ENCODE data around the gene ULBP3. TPM values are rescaled to one million over a fixed set of nuclear protein-coding genes. Genes with fewer than 3 reads are reported as not detected.

Gene ULBP3
- total and polyA plus RNA-seq, 2 of the 13 experiments (the other 11 are each of a cell fraction or from before 2014, with no cell fraction given) = 0.42 to 0.48 TPM

DNA sequence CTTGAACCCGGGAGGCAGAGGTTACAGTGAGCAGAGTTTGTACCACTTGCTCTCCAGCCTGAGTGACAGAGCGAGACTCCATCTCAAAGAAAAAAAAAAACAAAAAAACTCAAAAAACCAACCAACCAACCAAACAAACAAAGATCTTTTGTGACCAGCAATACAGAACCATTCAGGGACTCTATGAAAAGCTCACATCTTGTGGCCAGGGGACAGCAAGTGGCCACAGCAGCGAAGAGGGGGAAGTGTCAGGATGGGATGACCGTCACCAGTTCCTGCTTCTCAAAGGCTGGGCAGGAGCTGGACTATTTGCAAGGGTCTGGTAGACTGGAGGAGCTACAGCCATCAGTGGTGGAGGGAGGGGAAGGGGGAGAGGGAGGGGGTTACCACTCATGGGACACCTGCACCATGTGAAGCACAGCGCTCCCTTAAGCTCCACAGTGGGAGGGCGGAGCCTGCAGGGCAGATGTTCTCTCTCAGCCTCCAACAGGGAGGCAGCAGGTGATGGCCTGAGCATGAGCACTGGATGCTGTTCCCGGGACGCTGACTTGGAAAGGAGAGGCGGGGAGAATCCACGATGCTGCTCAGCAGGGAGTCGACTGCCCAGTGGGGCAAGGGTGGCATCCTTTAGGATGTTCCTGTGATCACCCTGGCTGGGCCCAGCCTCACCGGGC, 19.7 kb upstream of the ULBP3 start (continued):
- TF ChIP-seq PRDM10 (CRISPR knock-in tag; IDR thresholded peaks at IDR 0.05; ENCODE audit: low read depth) (no peak), ZNF713 (CRISPR knock-in tag; IDR thresholded peaks at IDR 0.05) (no peak), PHB2 (IDR thresholded peaks at IDR 0.05; ENCODE audit: partially characterized antibody) (no peak), MAF1 (CRISPR knock-in tag; IDR thresholded peaks at IDR 0.05; ENCODE audit: borderline replicate concordance) (no peak), ZNF850 (CRISPR knock-in tag; conservative IDR thresholded peaks at IDR 0.05) (no peak), ZNF460 (CRISPR knock-in tag; IDR thresholded peaks at IDR 0.05; ENCODE audit: borderline replicate concordance) (no peak), PTBP1 (IDR thresholded peaks at IDR 0.05; ENCODE audit: low read depth, low read length, poor library complexity, severe bottlenecking) (no peak)

DNA sequence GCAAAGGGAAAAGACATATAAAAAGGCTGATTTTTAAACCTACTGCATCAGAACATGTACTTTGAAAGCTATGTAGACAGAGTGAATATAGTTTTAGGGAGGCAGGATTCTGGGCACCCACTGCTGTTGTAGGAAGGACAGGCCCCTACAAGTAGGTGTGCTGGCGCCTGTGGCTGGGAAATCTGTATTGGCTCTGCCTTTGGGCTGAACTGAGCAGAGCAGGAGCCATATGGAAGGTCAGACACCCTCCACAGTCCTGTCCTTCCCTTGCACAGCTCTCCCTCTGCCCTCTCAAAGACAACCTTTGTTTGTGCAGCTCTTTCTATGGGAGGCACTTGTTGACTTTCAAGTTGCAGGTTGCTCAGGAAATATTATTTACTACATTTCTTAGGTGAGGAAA, 18.4 kb upstream of the ULBP3 start:
- ATAC-seq (no peak), FAIRE-seq (no peak), DNase-seq (ENCODE audit: low spot score) (no peak)
- Histone ChIP-seq H3K79me2 (ENCODE audit: insufficient read depth, low read length) (no peaks in the 10 kb centered on the region), H3K27ac (ENCODE audit: extremely low read length, insufficient read depth, low read length) (no peak overlapping the region), H3K27me3 (ENCODE audit: control insufficient read depth in 1 of 2, insufficient read depth in 2 of 2, low read length in 2 of 2) (peaks cover 0 to 21% of the 10 kb centered on the region in 2 experiments; a peak in 2 of 5 replicates), H3K4me2 (ENCODE audit: low read depth, low read length) (no peak overlapping the region), H3K9me3 (ENCODE audit: low read length) (no peaks in the 10 kb centered on the region), H2AFZ (ENCODE audit: low read length) (no peak overlapping the region), H3K36me3 (replicated peaks in 1 of 2; ENCODE audit: control insufficient read depth in 1 of 2, insufficient read depth in 2 of 2, low read length in 2 of 2) (no peaks in the 10 kb centered on the region), H3K4me1 (ENCODE audit: insufficient read depth, low read length) (no peaks in the 10 kb centered on the region), H3K9ac (ENCODE audit: insufficient read depth, low read depth, low read length) (no peak overlapping the region), H3K4me3 (replicated peaks in 1 of 3; ENCODE audit: insufficient read depth in 1 of 3, low read depth in 2 of 3, low read length in 3 of 3) (no peak overlapping the region), H4K20me1 (ENCODE audit: insufficient read depth, low read length) (no peaks in the 10 kb centered on the region)
- TF ChIP-seq ZNF605 (CRISPR knock-in tag; IDR thresholded peaks at IDR 0.05) (no peak), NFYC (CRISPR knock-in tag; IDR thresholded peaks at IDR 0.05) (no peak), MEIS1 (CRISPR knock-in tag; IDR thresholded peaks at IDR 0.05; ENCODE audit: borderline replicate concordance) (no peak), PREB (CRISPR knock-in tag; IDR thresholded peaks at IDR 0.05) (no peak), ZNF501 (CRISPR knock-in tag; IDR thresholded peaks at IDR 0.05) (no peak), NCOA1 (CRISPR knock-in tag; IDR thresholded peaks at IDR 0.05) (no peak), STAT5B (CRISPR knock-in tag; IDR thresholded peaks at IDR 0.05) (no peak), PBX2 (CRISPR knock-in tag; IDR thresholded peaks at IDR 0.05) (no peak), CBX5 (CRISPR knock-in tag; IDR thresholded peaks at IDR 0.05; ENCODE audit: borderline replicate concordance) (no peak), ZNF552 (CRISPR knock-in tag; IDR thresholded peaks at IDR 0.05; ENCODE audit: borderline replicate concordance) (no peak), U2AF1 (optimal IDR thresholded peaks at IDR 0.05; ENCODE audit: low read depth, low read length) (no peak), PITX1 (CRISPR knock-in tag; IDR thresholded peaks at IDR 0.05) (no peak)
- CTCF ChIA-PET (ENCODE audit: low intra/inter-chr PET ratio, low total read pairs) = no interaction called here
- intact Hi-C loops (cut with micrococcal nuclease; ENCODE audit: unreplicated experiment) (no loop called here), in situ Hi-C loops (cut with HindIII; ENCODE audit: extremely low pct_ligation_motif_present, low pct_unique_long_range_greater_than_20kb) (loop anchor here (10.0 kb wide), 1 partner anchor 727 kb away; no protein-coding TSS in a partner anchor)
- no TSS peak for BruUV-seq (replicated peaks)
- no CpG with 5 or more reads among the region's 1 CpG for WGBS (ENCODE audit: low lambda C conversion rate)
- POLR2A ChIA-PET = no interaction called here
